Skeletal muscle cell (primary cell): ENCODE results near the gene ANKRD42.
"Not testable (repeated sequence)": the region's sequence is repeated elsewhere in the genome, so short reads cannot be mapped to it uniquely, and the experiment has no call there.

Experiments
- DNase-seq: peaks from one replicate; pipeline ENCODE4 v3.0.0-alpha.2; 2010; ENCODE audit warnings: low read depth
- H3K4me3 ChIP-seq: 2 replicates; pipeline ENCODE4 v1.5.1; 2011; ENCODE audit warnings: low read depth, mild to moderate bottlenecking, control low read depth, low read length, moderate library complexity

Gene ANKRD42

DNA sequence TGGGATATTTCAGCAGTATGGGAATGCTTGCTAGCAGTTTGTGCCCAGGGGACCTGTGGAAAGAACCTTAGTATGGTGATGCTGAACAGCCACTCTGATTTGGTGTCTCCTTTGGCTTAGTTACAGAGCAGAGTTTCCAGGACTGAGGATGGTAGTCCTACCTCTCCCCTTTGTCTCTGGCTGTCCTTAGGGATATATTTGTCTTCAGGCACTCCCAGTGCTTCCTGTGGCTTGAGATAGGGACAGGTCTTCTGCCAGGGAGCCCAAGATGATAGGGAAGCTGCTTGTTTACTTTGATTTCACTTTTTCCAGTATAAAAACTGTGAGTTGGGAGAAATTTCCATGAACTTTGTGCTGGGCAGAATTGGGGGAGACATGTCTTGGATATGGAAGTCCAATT is 28.2 kb downstream of the ANKRD42 start:
- DNase-seq, result no peak

DNA sequence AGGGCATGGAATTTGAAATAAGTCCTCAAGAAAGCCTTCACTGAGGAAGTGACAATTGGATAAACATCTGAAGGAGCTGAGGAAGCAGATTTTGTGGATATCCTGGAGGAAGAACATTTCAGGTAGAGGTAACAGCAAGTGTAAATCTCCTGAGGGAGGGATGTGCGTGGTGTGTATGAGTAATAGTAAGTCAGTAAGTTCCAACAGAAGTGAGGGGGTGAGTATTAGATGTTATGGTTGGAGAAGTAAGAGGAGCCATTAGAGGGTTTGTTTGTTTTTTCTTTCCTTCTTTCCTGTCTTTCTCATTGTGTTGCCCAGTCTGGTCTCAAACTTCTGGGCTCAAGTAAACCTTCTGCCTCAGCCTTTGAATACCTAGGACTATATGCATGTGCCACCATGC is 29.0 kb downstream of the ANKRD42 start:
- DNase-seq, result peak; percentile 4
- no peak overlapping the region for H3K4me3 ChIP-seq

More for the DNA sequence above, 28.2 kb downstream of the ANKRD42 start:
- no peak overlapping the region for H3K4me3 ChIP-seq

DNA sequence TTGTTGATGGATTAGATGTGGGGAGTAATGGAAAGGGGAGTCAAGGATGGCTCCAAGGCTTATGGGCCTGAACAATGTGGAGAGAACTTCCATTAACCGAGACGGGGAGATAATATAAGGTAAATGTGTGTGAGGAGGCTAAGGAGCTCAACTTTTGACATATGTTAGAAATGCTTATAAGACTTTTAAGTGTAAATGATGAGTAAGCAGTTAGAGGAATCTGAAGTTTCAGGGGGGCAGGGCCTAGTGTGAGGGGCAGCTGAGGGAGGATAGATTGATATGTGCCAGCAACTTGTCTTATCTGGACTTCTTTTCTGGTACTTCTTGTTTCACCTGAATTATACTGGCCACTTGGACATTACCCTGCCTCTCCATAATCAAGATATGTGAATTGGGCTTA is 29.9 kb downstream of the ANKRD42 start:
- DNase-seq, result no peak
- no peak overlapping the region for H3K4me3 ChIP-seq

DNA sequence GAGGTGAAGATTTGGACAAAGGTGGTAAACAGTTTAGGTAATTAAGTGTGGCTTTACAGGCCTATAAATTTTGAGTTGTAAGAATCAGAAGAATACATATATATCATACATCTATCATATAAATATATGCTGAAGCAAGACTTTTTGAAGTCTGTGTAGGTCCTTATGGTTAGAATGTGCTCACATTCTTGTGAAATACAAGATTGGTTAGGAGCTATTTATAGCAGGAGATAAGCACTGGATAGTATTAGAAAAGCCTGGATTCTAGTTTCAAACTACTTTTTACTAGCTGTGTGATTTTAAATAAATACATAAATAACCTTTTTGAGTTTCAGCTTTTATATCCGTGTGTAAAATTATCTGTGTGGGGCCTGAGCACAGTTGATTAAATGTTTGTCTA is 42.3 kb downstream of the ANKRD42 start:
- H3K4me3 ChIP-seq, result no peak overlapping the region
- no peak for DNase-seq

DNA sequence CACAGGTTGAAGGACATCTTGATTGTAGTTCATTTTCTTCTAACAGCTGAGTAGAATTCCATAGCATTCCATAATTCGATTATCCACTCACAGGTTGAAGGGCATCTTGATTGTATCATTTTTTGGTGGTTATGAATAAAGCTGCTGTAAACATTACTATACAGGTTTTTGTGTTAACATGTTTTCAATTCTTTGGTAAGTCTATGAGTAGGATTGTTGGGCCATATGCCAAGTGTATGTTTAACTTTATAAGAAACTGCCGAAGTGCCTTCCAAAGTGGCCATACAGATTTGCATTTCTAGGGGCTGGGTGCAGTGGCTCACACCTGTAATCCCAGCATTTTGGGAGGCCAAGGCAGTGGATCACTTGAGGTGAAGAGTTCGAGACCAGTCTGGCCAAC is 44.6 kb downstream of the ANKRD42 start:
- no peak overlapping the region for H3K4me3 ChIP-seq
- DNase-seq, result no peak

DNA sequence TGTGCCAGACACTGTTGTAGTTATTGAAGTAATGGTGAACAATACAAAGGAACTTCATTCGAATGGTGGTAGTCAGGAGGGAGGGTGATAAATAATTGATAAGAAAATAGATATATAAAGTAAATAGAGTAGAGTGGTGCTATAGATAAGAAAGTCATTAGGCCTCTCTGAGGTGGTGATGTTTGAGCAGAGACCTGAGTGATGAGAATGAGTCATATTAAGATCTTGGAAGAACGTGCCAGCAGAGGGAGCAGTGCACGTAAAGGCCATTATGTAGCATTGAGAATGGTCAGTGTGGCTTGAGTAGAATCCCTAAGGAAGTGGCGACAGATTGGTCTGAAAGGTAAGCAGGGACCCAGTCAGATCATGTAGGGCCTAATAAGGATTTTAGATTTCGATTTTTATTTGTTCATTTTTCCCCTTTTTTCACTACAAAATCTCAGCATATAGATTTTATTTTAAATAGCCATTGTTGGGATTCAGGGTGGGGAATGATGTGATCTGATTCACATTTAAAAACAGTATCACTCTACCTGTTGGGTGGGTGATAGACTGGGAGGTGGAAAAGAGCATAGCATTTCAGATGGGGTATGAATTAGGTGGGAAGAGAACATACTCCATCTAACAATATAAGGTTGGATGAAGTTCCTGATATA is 47.9 kb downstream of the ANKRD42 start:
- DNase-seq, result peak; percentile 9
- H3K4me3 ChIP-seq, result no peak overlapping the region

DNA sequence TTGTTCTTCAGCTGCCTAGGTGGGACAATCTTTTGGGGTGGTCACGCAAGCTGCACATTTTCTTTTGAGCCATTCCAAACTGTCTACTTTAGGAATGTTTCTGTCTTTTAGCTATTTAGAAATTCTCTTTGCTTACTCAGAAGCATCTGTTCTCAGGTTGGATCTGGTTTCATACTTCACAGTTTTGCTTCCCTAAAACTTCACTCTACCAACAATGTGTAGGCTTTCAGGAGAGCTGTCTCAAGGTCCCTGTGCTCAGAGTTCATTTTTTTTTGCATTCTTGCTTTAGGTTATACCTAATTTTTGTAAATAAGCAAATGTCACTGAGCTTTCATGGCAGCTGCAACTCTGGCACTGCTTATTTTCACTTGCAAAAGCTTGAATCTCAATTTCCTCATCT is 55.9 kb downstream of the ANKRD42 start:
- DNase-seq, result no peak
- no peak overlapping the region for H3K4me3 ChIP-seq

DNA sequence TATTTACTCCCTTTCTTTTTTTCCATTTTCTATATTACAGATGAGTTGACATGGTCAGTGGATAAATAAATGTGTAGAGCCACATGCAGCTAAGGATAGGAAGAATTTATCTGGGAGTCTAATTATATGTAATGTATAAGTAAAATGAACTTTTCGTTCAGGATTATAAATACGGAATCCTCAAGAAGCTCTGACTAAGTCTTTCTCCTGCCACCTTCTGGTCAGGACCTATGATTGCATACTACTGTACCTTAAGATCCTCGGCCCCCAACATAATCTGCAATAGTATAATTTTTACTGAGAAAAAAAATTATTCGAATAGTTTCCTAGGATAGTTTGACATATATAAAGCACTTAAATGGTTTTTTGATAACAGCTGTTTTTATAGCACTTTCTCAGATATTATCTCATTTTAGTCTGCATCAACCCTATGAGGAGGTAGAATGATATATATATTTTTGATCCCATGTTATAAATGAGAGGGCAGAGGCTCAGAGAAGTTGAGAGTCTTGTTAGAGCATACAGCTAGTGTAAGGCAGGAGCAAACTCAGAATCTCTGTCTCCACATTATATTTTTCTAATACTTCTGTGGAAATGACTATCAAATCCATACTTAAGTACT is 56.6 kb downstream of the ANKRD42 start:
- peak; percentile 18 for DNase-seq

DNA sequence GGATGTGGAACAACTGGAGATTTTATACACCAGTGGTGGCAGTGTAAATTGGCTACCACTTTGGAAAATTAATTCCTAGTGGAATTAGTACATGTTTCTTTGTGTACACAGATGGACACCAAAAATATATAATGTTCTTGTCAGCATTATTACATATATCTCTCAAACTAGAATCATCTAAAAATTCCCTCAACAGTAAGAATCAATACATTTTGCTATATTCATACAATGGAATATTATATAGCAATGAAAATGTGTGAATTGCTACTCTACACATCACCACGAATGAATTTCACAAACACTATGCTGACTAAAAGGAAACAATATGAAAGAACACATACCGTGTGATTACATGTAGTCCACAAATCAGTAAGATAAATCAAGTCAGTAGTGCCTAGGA is 58.8 kb downstream of the ANKRD42 start:
- no peak overlapping the region for H3K4me3 ChIP-seq

More for the DNA sequence above, 56.6 kb downstream of the ANKRD42 start:
- no peak overlapping the region for H3K4me3 ChIP-seq

DNA sequence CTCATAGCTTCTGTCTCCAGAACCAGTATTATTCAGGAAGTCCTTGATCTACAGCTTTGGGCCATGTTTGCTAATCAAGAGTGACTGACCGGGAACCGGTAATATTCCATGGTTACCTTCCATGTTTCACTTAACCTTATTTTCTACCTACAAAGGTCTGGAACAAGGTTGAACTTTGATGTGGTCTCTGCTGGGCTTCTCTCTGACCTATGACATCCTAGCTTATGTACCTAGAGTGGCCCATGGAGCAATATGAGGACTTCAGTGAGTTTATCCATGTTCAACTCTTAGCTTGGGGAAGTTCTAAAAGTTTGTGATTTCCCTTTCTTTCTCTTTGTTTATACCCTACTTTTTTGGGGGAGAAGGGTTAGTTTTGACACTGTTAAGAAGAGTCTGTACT is 59.4 kb downstream of the ANKRD42 start:
- no peak for DNase-seq
- no peak overlapping the region for H3K4me3 ChIP-seq

More for the DNA sequence above, 58.8 kb downstream of the ANKRD42 start:
- no peak for DNase-seq

DNA sequence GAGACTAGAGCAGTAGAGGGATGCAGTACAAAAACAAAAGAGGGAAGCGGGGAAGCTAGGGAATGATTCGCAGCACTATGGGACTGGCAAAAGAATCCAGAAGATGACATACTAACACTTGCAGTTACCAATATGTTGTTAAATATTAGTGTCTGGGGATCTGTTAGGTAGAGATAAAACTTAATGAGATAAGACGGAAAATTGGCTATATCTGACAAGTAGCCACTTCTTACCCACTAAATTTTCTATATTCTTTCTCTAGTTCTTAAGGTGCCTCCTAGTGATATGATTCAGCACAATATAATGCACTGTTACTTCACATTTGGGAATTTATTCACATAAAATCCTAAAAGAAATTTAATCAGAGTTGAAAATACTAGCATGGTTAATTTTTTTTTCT is 61.9 kb downstream of the ANKRD42 start:
- H3K4me3 ChIP-seq, result no peak overlapping the region
- DNase-seq, result no peak

DNA sequence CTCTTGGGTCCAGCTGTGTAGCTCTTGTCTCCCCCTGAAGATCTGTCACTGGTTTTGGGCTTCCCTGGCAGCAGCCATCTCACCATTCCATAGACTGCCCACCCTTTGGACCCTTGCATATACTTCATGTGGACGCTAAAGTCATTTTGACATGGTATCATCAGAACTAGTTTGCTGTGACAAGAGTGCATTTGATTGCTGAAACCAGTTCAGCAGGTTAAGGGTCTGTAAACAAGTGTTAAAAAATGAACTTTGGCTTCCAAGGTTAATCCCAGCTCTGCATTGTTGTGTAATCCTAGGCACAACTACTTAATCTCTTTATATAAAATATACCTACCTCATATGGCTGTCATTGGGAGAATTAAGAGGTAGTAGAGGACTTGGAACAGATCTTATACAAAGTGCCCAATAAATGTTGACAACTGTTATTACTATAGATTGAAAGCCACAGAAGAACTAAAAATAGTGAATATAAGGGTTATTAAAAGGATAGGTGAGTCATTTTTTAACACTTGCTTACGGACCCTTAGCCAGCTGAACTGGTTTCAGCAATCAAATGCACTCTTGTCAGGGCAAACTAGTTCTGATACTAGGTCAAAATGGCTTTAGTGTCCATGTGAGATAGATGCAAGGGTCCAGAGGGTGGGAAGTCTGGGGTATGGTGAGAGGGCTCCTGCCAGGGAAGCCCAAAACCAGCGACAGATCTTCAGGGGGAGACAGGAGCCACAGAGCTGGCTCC is 63.3 kb downstream of the ANKRD42 start:
- no peak overlapping the region for H3K4me3 ChIP-seq
- DNase-seq, result no peak

DNA sequence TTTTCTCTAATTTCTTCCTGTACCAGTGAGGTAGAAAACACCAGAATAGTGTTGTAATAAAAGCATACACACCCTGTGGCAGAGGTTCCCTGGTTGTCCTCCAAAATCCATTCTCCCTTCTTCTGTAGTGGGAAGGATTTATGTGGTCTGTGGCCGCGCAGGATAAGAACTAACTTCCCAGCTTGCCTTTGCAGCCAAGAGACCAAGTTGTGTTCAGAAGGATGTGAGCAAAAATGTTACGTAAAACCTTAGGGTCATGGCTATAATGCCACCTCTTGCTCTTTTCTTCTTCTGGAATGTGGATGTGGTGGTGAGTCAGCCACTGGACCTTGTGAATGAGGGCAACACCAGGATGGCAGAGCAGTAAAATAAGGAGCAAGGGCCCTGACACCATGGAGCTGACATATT is 64.3 kb downstream of the ANKRD42 start:
- DNase-seq, result peak; percentile 74

DNA sequence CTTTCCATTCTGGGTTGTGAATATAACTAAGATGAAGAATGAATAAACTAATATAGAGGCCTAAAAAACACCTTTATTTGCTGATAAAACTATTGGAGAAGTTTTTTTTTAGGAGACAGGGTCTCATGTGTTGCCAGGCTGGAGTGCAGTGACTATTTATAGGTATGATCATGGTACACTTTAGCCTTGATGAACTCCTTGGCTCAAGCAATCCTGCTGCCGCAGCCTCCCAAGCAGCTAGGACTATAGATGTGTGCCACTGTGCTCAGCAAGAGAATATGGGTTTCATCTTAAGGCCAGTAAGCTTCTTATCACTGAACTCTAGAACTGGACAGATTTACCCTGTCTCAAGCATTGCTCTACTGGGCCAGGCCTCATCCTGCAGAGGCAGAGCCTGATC is 66.0 kb downstream of the ANKRD42 start:
- no peak overlapping the region for H3K4me3 ChIP-seq
- no peak for DNase-seq

More for the DNA sequence above, 64.3 kb downstream of the ANKRD42 start:
- no peak overlapping the region for H3K4me3 ChIP-seq

DNA sequence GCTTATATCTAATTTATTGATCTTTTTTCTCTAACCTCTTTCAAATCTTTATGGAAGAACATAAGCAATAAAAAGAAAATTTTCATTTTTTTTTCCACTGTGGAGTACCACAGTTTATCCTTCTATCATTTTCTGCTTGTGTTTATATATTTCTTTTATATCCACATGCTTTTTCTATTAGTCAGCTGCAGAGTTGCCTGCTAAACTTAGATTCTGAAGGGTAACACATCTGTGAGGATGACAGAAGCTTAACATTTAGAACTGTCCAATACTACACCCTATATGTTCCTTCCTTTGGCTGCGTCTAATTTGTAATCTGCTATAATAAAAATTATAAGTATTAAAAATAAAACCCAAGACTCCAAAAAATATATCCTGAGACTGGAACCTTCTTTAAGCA is 71.8 kb downstream of the ANKRD42 start:
- H3K4me3 ChIP-seq, result no peak overlapping the region
- no peak for DNase-seq

DNA sequence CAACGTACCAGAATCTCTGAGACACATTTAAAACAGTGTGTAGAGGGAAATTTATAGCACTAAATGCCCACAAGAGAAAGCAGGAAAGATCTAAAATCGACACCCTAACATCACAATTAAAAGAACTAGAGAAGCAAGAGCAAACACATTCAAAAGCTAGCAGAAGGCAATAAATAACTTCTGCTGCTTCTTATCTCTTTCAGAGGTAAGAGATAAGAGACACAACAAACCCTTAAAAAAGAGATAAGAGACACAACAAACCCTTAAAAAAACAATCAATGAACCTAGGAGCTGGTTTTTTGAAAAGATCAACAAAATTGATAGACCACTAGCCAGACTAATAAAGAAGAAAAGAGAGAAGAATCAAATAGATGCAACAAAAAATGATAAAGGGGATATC is 75.6 kb downstream of the ANKRD42 start:
- H3K4me3 ChIP-seq, DNase-seq: not testable (repeated sequence)

DNA sequence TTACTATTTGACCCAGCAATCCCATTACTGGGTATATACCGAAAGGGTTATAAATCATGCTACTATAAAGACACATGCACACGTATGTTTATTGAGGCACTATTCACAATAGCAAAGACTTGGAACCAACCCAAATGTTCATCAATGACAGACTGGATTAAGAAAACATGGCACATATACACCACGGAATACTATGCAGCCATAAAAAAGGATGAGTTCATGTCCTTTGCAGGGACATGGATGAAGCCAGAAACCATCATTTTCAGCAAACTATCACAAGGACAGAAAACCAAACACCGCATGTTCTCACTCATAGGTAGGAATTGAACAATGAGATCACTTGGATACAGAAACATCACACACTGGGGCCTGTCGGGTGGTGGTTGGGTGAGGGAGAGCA is 78.2 kb downstream of the ANKRD42 start:
- not testable (repeated sequence) for DNase-seq, H3K4me3 ChIP-seq

DNA sequence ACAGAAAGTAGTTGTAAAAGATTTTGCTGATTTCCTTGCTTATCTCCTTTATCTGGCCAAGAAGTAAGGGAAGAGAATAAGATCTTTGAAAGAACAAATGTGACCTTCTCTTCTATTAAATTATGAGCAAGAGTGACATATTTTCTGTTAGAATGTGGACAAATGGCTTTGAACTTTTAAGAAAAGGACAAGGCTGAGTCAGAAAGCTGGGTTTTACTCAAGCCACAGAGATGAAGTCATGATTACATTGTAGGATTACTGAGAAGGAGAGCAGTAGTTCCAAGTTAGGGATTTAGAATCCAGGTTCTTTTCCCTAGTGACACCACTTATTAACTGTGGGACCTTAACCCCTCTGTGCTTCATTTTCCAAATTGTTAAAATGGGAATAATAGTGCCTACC is 79.1 kb downstream of the ANKRD42 start:
- no peak overlapping the region for H3K4me3 ChIP-seq
- peak; percentile 27 for DNase-seq

DNA sequence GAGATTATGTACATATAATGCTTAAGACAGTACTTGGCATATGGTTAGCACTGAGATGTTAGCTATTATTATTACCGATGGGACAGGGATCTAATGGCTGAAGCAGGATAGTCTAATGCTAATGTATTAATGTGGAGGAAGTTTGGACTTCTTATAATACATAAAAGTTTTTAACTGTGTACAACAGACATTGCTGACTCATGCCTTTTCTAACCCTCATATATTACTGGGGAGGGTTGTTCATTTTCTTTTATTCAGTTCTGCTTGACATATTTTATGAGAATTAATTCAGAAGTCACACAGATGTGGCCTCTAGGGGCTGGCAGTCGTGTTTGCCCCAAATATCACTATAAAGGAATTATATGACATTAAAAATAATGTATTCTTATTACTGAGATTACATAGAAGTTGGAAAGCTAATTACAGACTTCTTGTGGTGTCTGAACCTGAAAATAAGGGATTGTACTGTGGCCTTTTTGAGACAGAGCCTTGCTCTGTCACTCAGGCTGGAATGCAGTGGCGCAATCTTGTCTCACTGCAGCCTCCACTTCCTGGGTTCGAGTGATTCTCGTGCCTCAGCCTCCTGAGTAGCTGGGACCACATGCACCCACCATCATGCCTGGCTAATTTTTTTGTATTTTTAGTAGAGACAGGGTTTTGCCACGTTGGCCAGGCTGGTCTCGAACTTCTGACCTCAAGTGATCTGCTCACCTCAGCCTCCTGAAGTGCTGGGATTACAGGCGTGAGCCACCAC is 82.6 kb downstream of the ANKRD42 start:
- no peak overlapping the region for H3K4me3 ChIP-seq
- DNase-seq, result no peak

DNA sequence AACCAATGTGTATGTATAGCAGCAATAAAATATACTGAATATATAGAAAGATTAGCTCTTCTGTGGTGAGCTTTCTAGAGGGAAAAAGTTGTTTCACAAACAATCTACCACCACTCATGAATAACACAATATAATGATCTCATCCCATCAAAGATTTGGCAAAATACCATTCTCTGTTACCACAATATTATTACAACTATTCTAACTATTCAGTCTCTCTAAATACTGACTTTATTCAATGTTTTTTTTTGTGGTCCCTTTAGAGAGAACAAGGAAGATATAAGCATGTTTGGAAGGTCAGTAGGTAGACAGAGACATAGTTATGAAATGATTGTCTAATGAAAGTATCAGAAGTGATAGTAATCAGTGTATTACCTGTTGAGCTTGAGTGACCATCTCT is 84.8 kb downstream of the ANKRD42 start:
- no peak overlapping the region for H3K4me3 ChIP-seq
- DNase-seq, result no peak
